GM12878 (cell line): ENCODE data around the gene DDX53. TPM values are rescaled to one million over a fixed set of nuclear protein-coding genes. Genes with fewer than 3 reads are reported as not detected.

Experiments
- ATAC-seq: fragments of 200-7000 bp; cut with Tn5 transposase; 3 replicates; pipeline ENCODE4 v1.9.1; 2020; ENCODE audit warnings: mild to moderate bottlenecking, moderate library complexity
- BruUV-seq: library from RNA; stranded (reverse); fragments of 400-500 nt; replicated peaks from 2 replicates; lab custom pipeline; 2021; lab: Mats Ljungman, UMichigan
- CTCF ChIA-PET: fragments of 300-600 bp; sonication (Branson Sonifier 250); formaldehyde crosslinking; extraction: SDS; loops from one replicate; lab custom pipeline; 2021; ENCODE audit warnings: inconsistent platforms; lab: Yijun Ruan, JAX
- POLR2A ChIA-PET: fragments of 350-600 bp; formaldehyde crosslinking; extraction: SDS; loops from one replicate; lab custom pipeline; 2021; ENCODE audit warnings: inconsistent platforms; lab: Charles Lee
- RAD21 ChIA-PET: fragments of 300-600 bp; sonication (Branson Sonifier 250); formaldehyde crosslinking; loops from one replicate; lab custom pipeline; 2023; ENCODE audit warnings: antibody characterized with exemption; ENCODE audit not compliant: unreplicated experiment; lab: Charles Lee
- SMC1A ChIA-PET: fragments of 300-600 bp; sonication (Branson Sonifier 250); formaldehyde crosslinking; loops from one replicate; lab custom pipeline; 2023; ENCODE audit not compliant: unreplicated experiment, uncharacterized antibody; lab: Charles Lee
- DNase-seq: peaks from one replicate; pipeline ENCODE4 v3.0.0-alpha.2; 2011; ENCODE audit warnings: low read depth, low spot score
- FAIRE-seq: peaks from 3 replicates; lab custom pipeline; 2011; peaks lifted over from hg19 to GRCh38; lab: Jason Lieb, UNC
- H2AFZ ChIP-seq: 2 replicates; pipeline ENCODE4 v1.6.0; 2011; ENCODE audit warnings: low read depth, low read length, control low read depth; ENCODE audit not compliant: control insufficient read depth
- H3K27ac ChIP-seq: 2 replicates; pipeline ENCODE4 v1.5.1; 2011; ENCODE audit warnings: control low read depth; ENCODE audit not compliant: control insufficient read depth, insufficient read depth
- H3K27me3 ChIP-seq, 2 experiments: replicated peaks in 1 of 2; 2 replicates each; pipeline versions ENCODE4 v1.6.0 to v1.6.1; 2011; ENCODE audit warnings: low read length in 1 of 2; ENCODE audit not compliant: control insufficient read depth in 2 of 2, insufficient read depth in 2 of 2
- H3K36me3 ChIP-seq, 2 experiments: 2 replicates each; pipeline ENCODE4 v1.5.1; 2011; ENCODE audit warnings: low read length in 1 of 2; ENCODE audit not compliant: control insufficient read depth in 2 of 2, insufficient read depth in 2 of 2
- H3K4me1 ChIP-seq: 2 replicates; pipeline ENCODE4 v1.6.1; 2011; ENCODE audit warnings: mild to moderate bottlenecking, low read length, moderate library complexity, mixed read lengths; ENCODE audit not compliant: control insufficient read depth, insufficient read depth
- H3K4me2 ChIP-seq: 2 replicates; pipeline ENCODE4 v1.6.0; 2011; ENCODE audit warnings: control low read depth; ENCODE audit not compliant: control insufficient read depth, insufficient read depth
- H3K4me3 ChIP-seq: fragments of 200-600 bp; sonication (generic); 2 replicates; pipeline ENCODE4 v1.5.1; 2016
- H3K79me2 ChIP-seq: 2 replicates; pipeline ENCODE4 v1.6.0; 2011; ENCODE audit warnings: low read length; ENCODE audit not compliant: control insufficient read depth, insufficient read depth
- H3K9ac ChIP-seq: 2 replicates; pipeline ENCODE4 v1.8.0; 2011; ENCODE audit warnings: low read length, control low read depth, mixed read lengths; ENCODE audit not compliant: control insufficient read depth, insufficient read depth
- H3K9me3 ChIP-seq: replicated peaks from 3 replicates; pipeline ENCODE4 v1.5.1; 2011; ENCODE audit warnings: mild to moderate bottlenecking, low read length; ENCODE audit not compliant: control insufficient read depth, insufficient read depth
- H4K20me1 ChIP-seq: 2 replicates; pipeline ENCODE4 v1.6.0; 2011; ENCODE audit not compliant: control insufficient read depth, insufficient read depth
- BCL11A ChIP-seq: IDR thresholded peaks from 2 replicates; pipeline ENCODE4 v1.6.1; 2011; ENCODE audit warnings: low read depth, low read length
- CBX3 ChIP-seq: fragments of 200-600 bp; sonication (generic); IDR thresholded peaks from 2 replicates; pipeline ENCODE4 v1.6.1; 2016; ENCODE audit warnings: low read depth, borderline replicate concordance
- FOXK2 ChIP-seq: fragments of 450-650 bp; IDR thresholded peaks from 2 replicates; pipeline ENCODE4 v1.6.1; 2017; ENCODE audit warnings: mild to moderate bottlenecking, moderate library complexity
- KLF5 ChIP-seq: fragments of 450-650 bp; IDR thresholded peaks from 2 replicates; pipeline ENCODE4 v1.6.1; 2014; ENCODE audit warnings: mild to moderate bottlenecking; ENCODE audit not compliant: partially characterized antibody
- PAX5 ChIP-seq: IDR thresholded peaks from 2 replicates; pipeline ENCODE4 v1.6.1; 2011; ENCODE audit warnings: low read depth, low read length, borderline replicate concordance
- RELB ChIP-seq: fragments of 450-650 bp; IDR thresholded peaks from 2 replicates; pipeline ENCODE4 v1.6.1; 2017; ENCODE audit warnings: low read depth, mild to moderate bottlenecking, moderate library complexity
- TCF12 ChIP-seq: IDR thresholded peaks from 2 replicates; pipeline ENCODE4 v1.6.1; 2011; ENCODE audit warnings: low read depth, mild to moderate bottlenecking, low read length
- WGBS: methylation state at CpG from one replicate; pipeline ENCODE4 v1.1.6; 2016; ENCODE audit warnings: low lambda C conversion rate; ENCODE audit not compliant: insufficient replicate concordance, insufficient coverage; ENCODE audit errors: missing lambda C conversion rate; 5-methylcytosine and 5-hydroxymethylcytosine counted together
- in situ Hi-C: fragments of 300-500 bp; cut with MboI; formaldehyde crosslinking; loops from 9 replicates; pipeline ENCODE4 v1.14.3; 2018; ENCODE audit warnings: mixed read lengths
- intact Hi-C: fragments of 100-400 bp; cut with micrococcal nuclease; formaldehyde crosslinking; loops from one replicate; pipeline ENCODE4 v1.14.2; 2022; ENCODE audit not compliant: unreplicated experiment
- polyA plus RNA-seq, 11 experiments: library from polyadenylated mRNA; depleted of rRNA in 4 of 11; unstranded in 6 of 11; stranded (reverse) in 5 of 11; fragments of >200 nt; fragmentation: Nextera tagmentation in 4 of 11; fragmentation: Illumina TruSeq in 1 of 11; extraction: Ambion mirVana in 4 of 11; extraction: Trizol in 1 of 11; gene quantifications; 1 replicate in 1 of 11; 2 replicates in 10 of 11; pipeline versions ENCODE4 v1.2.1 to v1.2.3, GENCODE V29; 2011 to 2016; ENCODE audit warnings: inconsistent platforms in 2 of 11, missing spikeins in 2 of 11, low read depth in 1 of 11
- total RNA-seq, 4 experiments: library from RNA; depleted of rRNA in 3 of 4; stranded (reverse); fragments of >200 nt in 3 of 4; fragmentation: Illumina TruSeq in 1 of 4; extraction: Trizol in 1 of 4; gene quantifications; 2 replicates each; pipeline versions ENCODE4 v1.2.1 to v1.2.3, GENCODE V29; 2013 to 2021
- TF ChIP-seq, protein P1 (sequence below): fragments of 150-350 bp; IDR thresholded peaks from 2 replicates; pipeline ENCODE4 v1.6.1; 2016; ENCODE audit warnings: low read depth, low read length

Gene DDX53
- total and polyA plus RNA-seq, 10 of the 15 experiments (the other 5 are each of a cell fraction or from before 2014, with no cell fraction given) = 0.12 TPM; not detected in 9

GRCh38 chrX:22959204-22959920 lies 40.4 kb upstream of the DDX53 start:
- H3K4me1 ChIP-seq = no peaks in the 10 kb centered on the region
- DNase-seq (no peak), ATAC-seq (no peak), FAIRE-seq (no peak)
- no peaks in the 10 kb centered on the region for H3K79me2 ChIP-seq
- no peak overlapping the region for H3K27ac ChIP-seq
- no peaks in the 10 kb centered on the region for H3K9me3 ChIP-seq
- no peaks in the 10 kb centered on the region for H3K27me3 ChIP-seq
- 31% methylated on average over 4 of the region's 4 CpGs for WGBS
- POLR2A ChIA-PET = no interaction called here
- RAD21 ChIA-PET = no interaction called here
- H3K9ac ChIP-seq = no peak overlapping the region
- CTCF ChIA-PET = no interaction called here
- BruUV-seq = no TSS peak
- SMC1A ChIA-PET = interaction anchor here (0.6 to 1.3 kb wide), 3 partner anchors 8 to 1693 kb away, joined by 3 to 4 read pairs (median 3); no protein-coding TSS in a partner anchor
- intact Hi-C loops (no loop called here), in situ Hi-C loops (no loop called here)
- H4K20me1 ChIP-seq = no peaks in the 10 kb centered on the region
- H3K4me3 ChIP-seq = no peak overlapping the region
- H2AFZ ChIP-seq = no peak overlapping the region
- TF ChIP-seq BCL11A (no peak), FOXK2 (no peak)
- H3K4me2 ChIP-seq = no peak overlapping the region
- no peaks in the 10 kb centered on the region for H3K36me3 ChIP-seq

- Histone ChIP-seq H3K27me3 (no peaks in the 10 kb centered on the region), H4K20me1 (no peaks in the 10 kb centered on the region)
- no TSS peak for BruUV-seq
- TF ChIP-seq TCF12 (no peak), PAX5 (no peak), CBX3 (no peak), KLF5 (no peak), RELB (no peak)
- TF ChIP-seq, protein P1, sequence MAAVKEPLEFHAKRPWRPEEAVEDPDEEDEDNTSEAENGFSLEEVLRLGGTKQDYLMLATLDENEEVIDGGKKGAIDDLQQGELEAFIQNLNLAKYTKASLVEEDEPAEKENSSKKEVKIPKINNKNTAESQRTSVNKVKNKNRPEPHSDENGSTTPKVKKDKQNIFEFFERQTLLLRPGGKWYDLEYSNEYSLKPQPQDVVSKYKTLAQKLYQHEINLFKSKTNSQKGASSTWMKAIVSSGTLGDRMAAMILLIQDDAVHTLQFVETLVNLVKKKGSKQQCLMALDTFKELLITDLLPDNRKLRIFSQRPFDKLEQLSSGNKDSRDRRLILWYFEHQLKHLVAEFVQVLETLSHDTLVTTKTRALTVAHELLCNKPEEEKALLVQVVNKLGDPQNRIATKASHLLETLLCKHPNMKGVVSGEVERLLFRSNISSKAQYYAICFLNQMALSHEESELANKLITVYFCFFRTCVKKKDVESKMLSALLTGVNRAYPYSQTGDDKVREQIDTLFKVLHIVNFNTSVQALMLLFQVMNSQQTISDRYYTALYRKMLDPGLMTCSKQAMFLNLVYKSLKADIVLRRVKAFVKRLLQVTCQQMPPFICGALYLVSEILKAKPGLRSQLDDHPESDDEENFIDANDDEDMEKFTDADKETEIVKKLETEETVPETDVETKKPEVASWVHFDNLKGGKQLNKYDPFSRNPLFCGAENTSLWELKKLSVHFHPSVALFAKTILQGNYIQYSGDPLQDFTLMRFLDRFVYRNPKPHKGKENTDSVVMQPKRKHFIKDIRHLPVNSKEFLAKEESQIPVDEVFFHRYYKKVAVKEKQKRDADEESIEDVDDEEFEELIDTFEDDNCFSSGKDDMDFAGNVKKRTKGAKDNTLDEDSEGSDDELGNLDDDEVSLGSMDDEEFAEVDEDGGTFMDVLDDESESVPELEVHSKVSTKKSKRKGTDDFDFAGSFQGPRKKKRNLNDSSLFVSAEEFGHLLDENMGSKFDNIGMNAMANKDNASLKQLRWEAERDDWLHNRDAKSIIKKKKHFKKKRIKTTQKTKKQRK = no peak
- TF ChIP-seq, all 136 proteins: peak for 0
- H3K27ac ChIP-seq = no peak overlapping the region
- no peak for FAIRE-seq
- ChIA-PET SMC1A (no interaction called here), RAD21 (no interaction called here), CTCF (no interaction called here), POLR2A (no interaction called here)
- H3K9me3 ChIP-seq = no peaks in the 10 kb centered on the region
- no peak overlapping the region for H3K4me2 ChIP-seq
- intact Hi-C loops = no loop called here
- no peaks in the 10 kb centered on the region for H3K79me2 ChIP-seq
- no peak overlapping the region for H3K4me3 ChIP-seq
- DNase-seq = no peak
- no peaks in the 10 kb centered on the region for H3K4me1 ChIP-seq
- no peak overlapping the region for H3K9ac ChIP-seq
- no peak overlapping the region for H2AFZ ChIP-seq
- in situ Hi-C loops = no loop called here
- H3K36me3 ChIP-seq = no peaks in the 10 kb centered on the region
- ATAC-seq = no peak
- WGBS = 0% methylated on average over 2 of the region's 2 CpGs
These were observed 36.6 kb upstream of the DDX53 start for GRCh38 chrX:22963196-22963595.
